Naive thymus-derived CD4-positive, alpha-beta T cell (primary cell): ENCODE data around the gene TENM4. TPM values are rescaled to one million over a fixed set of nuclear protein-coding genes. Genes with fewer than 3 reads are reported as not detected.

Experiments
- ATAC-seq: fragments of 150-1000 bp; cut with Tn5 transposase; 2 replicates; pipeline ENCODE4 v1.10.0; 2021; ENCODE audit warnings: mild to moderate bottlenecking, moderate library complexity
- CTCF ChIA-PET: fragments of 350-600 bp; sonication (Branson Sonifier 250); formaldehyde crosslinking; loops from one replicate; lab custom pipeline; 2021; ENCODE audit warnings: antibody characterized with exemption; lab: Charles Lee
- POLR2A ChIA-PET: fragments of 350-600 bp; sonication (Branson Sonifier 250); formaldehyde crosslinking; loops from one replicate; lab custom pipeline; 2021; ENCODE audit warnings: antibody characterized with exemption, inconsistent platforms; lab: Charles Lee
- DNase-seq, 9 donors: peaks; one replicate each; pipeline versions ENCODE4 v3.0.0 to v3.0.0-alpha.2; 2020 to 2022; ENCODE audit warnings: mixed read lengths in 1 of 9
- H3K27ac ChIP-seq: one replicate; pipeline ENCODE4 v1.7.0; 2013; ENCODE audit warnings: mild to moderate bottlenecking, low read depth, low read length, moderate library complexity
- H3K27me3 ChIP-seq, 2 donors: one replicate each; pipeline ENCODE4 v1.7.0; 2013; ENCODE audit warnings: low read length in 2 of 2, mild to moderate bottlenecking in 2 of 2, moderate library complexity in 2 of 2; ENCODE audit not compliant: control insufficient read depth in 2 of 2, insufficient read depth in 2 of 2
- H3K36me3 ChIP-seq, 3 experiments: 1 replicate in 2 of 3; 2 replicates in 1 of 3; pipeline ENCODE4 v1.7.0; 2013; ENCODE audit warnings: low read length in 3 of 3, mild to moderate bottlenecking in 3 of 3, moderate library complexity in 1 of 3; ENCODE audit not compliant: insufficient read depth in 3 of 3, control insufficient read depth in 2 of 3
- H3K4me1 ChIP-seq, 2 donors: one replicate each; pipeline ENCODE4 v1.7.0; 2013; ENCODE audit warnings: low read length in 2 of 2, mild to moderate bottlenecking in 2 of 2, moderate library complexity in 1 of 2; ENCODE audit not compliant: control insufficient read depth in 2 of 2, insufficient read depth in 2 of 2
- H3K4me3 ChIP-seq: 2 replicates; pipeline ENCODE4 v1.7.0; 2013; ENCODE audit warnings: mild to moderate bottlenecking, low read length
- H3K9me3 ChIP-seq, 3 experiments: 1 replicate in 2 of 3; 2 replicates in 1 of 3; pipeline ENCODE4 v1.7.0; 2013; ENCODE audit warnings: low read length in 3 of 3; ENCODE audit not compliant: control insufficient read depth in 2 of 3
- H3K27ac Mint-ChIP-seq, 9 donors: one replicate each; pipeline ENCODE4 v1.8.0; 2020 to 2022; ENCODE audit warnings: mixed read lengths in 9 of 9, mild to moderate bottlenecking in 8 of 9, moderate library complexity in 5 of 9, inconsistent platforms in 2 of 9
- H3K27me3 Mint-ChIP-seq, 5 donors: one replicate each; pipeline ENCODE4 v1.8.0; 2021 to 2022; ENCODE audit warnings: mixed read lengths in 5 of 5, mild to moderate bottlenecking in 1 of 5
- H3K36me3 Mint-ChIP-seq, 5 donors: one replicate each; pipeline ENCODE4 v1.8.0; 2020 to 2022; ENCODE audit warnings: mixed read lengths in 5 of 5, mild to moderate bottlenecking in 3 of 5, inconsistent platforms in 1 of 5
- H3K4me1 Mint-ChIP-seq, 7 donors: one replicate each; pipeline ENCODE4 v1.8.0; 2020 to 2022; ENCODE audit warnings: mixed read lengths in 7 of 7, mild to moderate bottlenecking in 3 of 7, inconsistent platforms in 1 of 7
- H3K4me3 Mint-ChIP-seq, 10 donors: one replicate each; pipeline ENCODE4 v1.8.0; 2020 to 2022; ENCODE audit warnings: mild to moderate bottlenecking in 10 of 10, mixed read lengths in 10 of 10, moderate library complexity in 6 of 10, inconsistent platforms in 2 of 10
- H3K9me3 Mint-ChIP-seq, 11 donors: one replicate each; pipeline ENCODE4 v1.8.0; 2020 to 2022; ENCODE audit warnings: mixed read lengths in 11 of 11, mild to moderate bottlenecking in 4 of 11, inconsistent platforms in 1 of 11, moderate library complexity in 1 of 11
- intact Hi-C, 2 donors: fragments of 100-400 bp; cut with micrococcal nuclease; formaldehyde crosslinking; loops; one replicate each; pipeline ENCODE4 v1.15.1; 2023
- polyA plus RNA-seq, 2 donors: library from polyadenylated mRNA; unstranded; fragments of 300-500 nt; fragmentation: Illumina TruSeq; gene quantifications; one replicate each; pipeline ENCODE4 v1.2.3, GENCODE V29; 2021
- total RNA-seq, 6 experiments: library from RNA in 5 of 6; stranded (reverse) in 5 of 6; gene quantifications; 1 replicate in 5 of 6; 2 replicates in 1 of 6; pipeline ENCODE4 v1.2.3 and lab custom pipeline; 2021 to 2026

The TENM4 gene
- total and polyA plus RNA-seq, 7 experiments from 2014 or later, result 0.32 to 0.47 TPM; not detected in 5

DNA sequence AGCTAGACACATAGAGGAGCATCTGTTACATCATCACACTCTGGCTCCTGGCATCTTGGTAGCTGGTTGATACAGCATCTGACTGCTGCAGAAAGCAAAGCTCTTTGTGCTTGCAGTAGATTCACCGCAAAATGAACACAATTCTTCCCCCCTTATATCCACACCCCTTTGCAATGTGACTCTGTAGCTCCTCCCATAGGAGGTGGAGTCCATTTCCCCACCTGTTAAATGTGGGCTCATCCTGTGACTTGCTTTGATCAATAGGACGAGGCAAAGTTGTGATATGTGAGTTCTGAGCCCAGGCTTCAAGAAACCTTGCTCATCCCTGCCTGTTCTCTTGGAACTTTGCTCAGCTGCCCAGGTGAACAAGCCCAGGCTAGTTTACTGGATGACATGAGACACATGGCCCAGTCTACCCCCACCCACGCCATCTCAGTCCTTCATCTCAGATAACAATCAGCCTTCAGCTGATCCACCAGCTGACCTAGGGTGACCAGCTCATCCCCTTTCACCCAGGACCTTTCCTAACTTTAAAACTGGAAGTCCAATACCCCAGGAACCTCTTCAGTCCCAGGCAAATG lies 272.2 kb downstream of the TENM4 start:
- Histone ChIP-seq H3K36me3 (no peaks in the 10 kb centered on the region), H3K4me1 (no peaks in the 10 kb centered on the region), H3K4me3 (no peak overlapping the region), H3K27ac (no peak overlapping the region), H3K27me3 (no peaks in the 10 kb centered on the region), H3K9me3 (no peaks in the 10 kb centered on the region)
- DNase-seq (no peak), ATAC-seq (no peak)
- no peak overlapping the region for H3K27ac Mint-ChIP-seq
- H3K4me3 Mint-ChIP-seq, result no peak overlapping the region
- H3K27me3 Mint-ChIP-seq, result peaks cover 0 to 24% (median 4%) of the 10 kb centered on the region in 5 donors
- H3K9me3 Mint-ChIP-seq, result peaks cover 0 to 3% (median 0%) of the 10 kb centered on the region in 11 donors
- no peaks in the 10 kb centered on the region for H3K4me1 Mint-ChIP-seq
- H3K36me3 Mint-ChIP-seq, result no peaks in the 10 kb centered on the region
- CTCF ChIA-PET, result no interaction called here
- intact Hi-C loops, result loop anchor here in 1 of 2 donors (5.0 kb wide), 1 partner anchor 299 kb away; no protein-coding TSS in a partner anchor
- POLR2A ChIA-PET, result no interaction called here

DNA sequence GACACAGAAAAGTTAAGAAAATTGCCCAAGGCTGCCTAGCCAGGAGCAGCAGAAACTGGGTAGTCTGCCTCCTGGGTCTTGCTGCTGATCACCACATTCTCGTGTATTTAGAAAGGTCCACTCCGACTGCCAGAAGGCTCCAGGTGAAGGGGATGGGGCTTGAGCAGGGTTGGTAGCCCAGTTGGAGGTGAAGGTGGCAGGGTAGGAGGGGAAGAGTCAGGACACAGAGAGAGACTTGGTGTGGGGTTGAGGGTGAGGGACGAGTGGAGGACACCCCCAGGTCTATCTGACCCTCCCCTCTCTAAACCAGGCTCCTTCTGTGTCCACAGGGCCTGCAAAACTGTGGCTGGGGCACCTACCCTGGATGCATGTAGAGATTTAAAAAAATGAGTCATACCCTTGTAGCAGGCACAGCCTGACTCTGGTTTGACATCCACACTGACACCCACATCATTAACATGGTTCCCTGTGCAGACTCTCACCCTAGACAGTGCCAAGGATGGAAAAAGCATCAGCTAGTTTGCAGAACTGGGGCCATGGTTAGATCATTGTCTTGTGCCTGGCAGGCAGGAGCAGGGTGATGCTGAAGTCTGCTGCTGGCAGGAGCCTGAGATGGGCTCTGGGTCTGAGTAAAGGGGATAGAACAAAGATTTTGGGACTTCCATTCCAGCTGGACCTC lies 273.2 kb downstream of the TENM4 start:
- no peaks in the 10 kb centered on the region for H3K36me3 ChIP-seq
- no peaks in the 10 kb centered on the region for H3K36me3 Mint-ChIP-seq
- H3K4me3 ChIP-seq, result no peak overlapping the region
- H3K9me3 Mint-ChIP-seq, result peaks cover 0 to 3% (median 0%) of the 10 kb centered on the region in 11 donors
- no peak overlapping the region for H3K27ac Mint-ChIP-seq
- DNase-seq (no peak), ATAC-seq (no peak)
- H3K27me3 ChIP-seq, result no peaks in the 10 kb centered on the region
- CTCF ChIA-PET, result no interaction called here
- H3K9me3 ChIP-seq, result no peaks in the 10 kb centered on the region
- H3K4me1 ChIP-seq, result no peaks in the 10 kb centered on the region
- peaks cover 0 to 21% (median 4%) of the 10 kb centered on the region in 5 donors for H3K27me3 Mint-ChIP-seq
- H3K4me3 Mint-ChIP-seq, result no peak overlapping the region
- no peaks in the 10 kb centered on the region for H3K4me1 Mint-ChIP-seq
- intact Hi-C loops, result loop anchor here in 1 of 2 donors (5.0 kb wide), 1 partner anchor 300 kb away; no protein-coding TSS in a partner anchor
- POLR2A ChIA-PET, result no interaction called here
- H3K27ac ChIP-seq, result no peak overlapping the region

- Histone ChIP-seq H3K36me3 (no peaks in the 10 kb centered on the region), H3K4me3 (no peak overlapping the region), H3K27me3 (no peaks in the 10 kb centered on the region), H3K4me1 (no peaks in the 10 kb centered on the region), H3K9me3 (no peaks in the 10 kb centered on the region), H3K27ac (no peak overlapping the region)
- DNase-seq (no peak), ATAC-seq (no peak)
- Mint-ChIP-seq H3K4me1 (no peaks in the 10 kb centered on the region), H3K27me3 (peaks cover 0 to 20% (median 7%) of the 10 kb centered on the region in 5 donors), H3K4me3 (no peak overlapping the region), H3K36me3 (no peaks in the 10 kb centered on the region), H3K27ac (no peak overlapping the region), H3K9me3 (peaks cover 0 to 3% (median 0%) of the 10 kb centered on the region in 11 donors)
- intact Hi-C loops, result loop anchor here in 1 of 2 donors (5.0 kb wide), 1 partner anchor 301 kb away; no protein-coding TSS in a partner anchor
- CTCF ChIA-PET, result no interaction called here
- POLR2A ChIA-PET, result no interaction called here
These were observed 274.9 kb downstream of the TENM4 start for GRCh38 chr11:79165908-79166307.

- Mint-ChIP-seq H3K4me3 (no peak overlapping the region), H3K9me3 (peaks cover 0 to 5% (median 0%) of the 10 kb centered on the region in 11 donors), H3K27me3 (peaks cover 0 to 32% (median 5%) of the 10 kb centered on the region in 5 donors), H3K27ac (no peak overlapping the region), H3K36me3 (peaks cover 0 to 3% (median 0%) of the 10 kb centered on the region in 5 donors), H3K4me1 (no peaks in the 10 kb centered on the region)
- POLR2A ChIA-PET, result no interaction called here
- H3K4me1 ChIP-seq, result no peaks in the 10 kb centered on the region
- DNase-seq (no peak), ATAC-seq (no peak)
- no peaks in the 10 kb centered on the region for H3K9me3 ChIP-seq
- intact Hi-C loops, result no loop called here
- no peak overlapping the region for H3K27ac ChIP-seq
- no peaks in the 10 kb centered on the region for H3K27me3 ChIP-seq
- CTCF ChIA-PET, result no interaction called here
- no peak overlapping the region for H3K4me3 ChIP-seq
- H3K36me3 ChIP-seq, result no peaks in the 10 kb centered on the region
These were observed 279.9 kb downstream of the TENM4 start for GRCh38 chr11:79160791-79161403.

- ChIA-PET POLR2A (no interaction called here), CTCF (no interaction called here)
- Mint-ChIP-seq H3K27me3 (peaks cover 0 to 32% (median 5%) of the 10 kb centered on the region in 5 donors), H3K27ac (peak overlapping the region in 1 of 9 donors; percentile 3), H3K4me1 (no peaks in the 10 kb centered on the region), H3K36me3 (peaks cover 0 to 3% (median 0%) of the 10 kb centered on the region in 5 donors), H3K4me3 (no peak overlapping the region), H3K9me3 (peaks cover 0 to 5% (median 0%) of the 10 kb centered on the region in 11 donors)
- ATAC-seq (no peak), DNase-seq (no peak)
- Histone ChIP-seq H3K4me1 (no peaks in the 10 kb centered on the region), H3K9me3 (no peaks in the 10 kb centered on the region), H3K27me3 (no peaks in the 10 kb centered on the region), H3K4me3 (no peak overlapping the region), H3K27ac (no peak overlapping the region), H3K36me3 (no peaks in the 10 kb centered on the region)
- intact Hi-C loops, result no loop called here
These were observed 281.0 kb downstream of the TENM4 start for GRCh38 chr11:79159657-79160450.

- POLR2A ChIA-PET, result no interaction called here
- no peak overlapping the region for H3K4me3 ChIP-seq
- Mint-ChIP-seq H3K4me1 (no peaks in the 10 kb centered on the region), H3K36me3 (peaks cover 0 to 3% (median 0%) of the 10 kb centered on the region in 5 donors), H3K4me3 (no peak overlapping the region), H3K27ac (no peak overlapping the region), H3K27me3 (peaks cover 0 to 32% (median 5%) of the 10 kb centered on the region in 5 donors), H3K9me3 (peaks cover 0 to 5% (median 0%) of the 10 kb centered on the region in 11 donors)
- CTCF ChIA-PET, result no interaction called here
- ATAC-seq (no peak), DNase-seq (no peak)
- intact Hi-C loops, result no loop called here
- H3K27me3 ChIP-seq, result no peaks in the 10 kb centered on the region
- no peaks in the 10 kb centered on the region for H3K4me1 ChIP-seq
- no peaks in the 10 kb centered on the region for H3K9me3 ChIP-seq
- H3K27ac ChIP-seq, result no peak overlapping the region
- H3K36me3 ChIP-seq, result no peaks in the 10 kb centered on the region
These were observed 283.1 kb downstream of the TENM4 start for GRCh38 chr11:79157738-79158137.
